ENCODE results near the gene KDM3B.

KDM3B gene

DNA sequence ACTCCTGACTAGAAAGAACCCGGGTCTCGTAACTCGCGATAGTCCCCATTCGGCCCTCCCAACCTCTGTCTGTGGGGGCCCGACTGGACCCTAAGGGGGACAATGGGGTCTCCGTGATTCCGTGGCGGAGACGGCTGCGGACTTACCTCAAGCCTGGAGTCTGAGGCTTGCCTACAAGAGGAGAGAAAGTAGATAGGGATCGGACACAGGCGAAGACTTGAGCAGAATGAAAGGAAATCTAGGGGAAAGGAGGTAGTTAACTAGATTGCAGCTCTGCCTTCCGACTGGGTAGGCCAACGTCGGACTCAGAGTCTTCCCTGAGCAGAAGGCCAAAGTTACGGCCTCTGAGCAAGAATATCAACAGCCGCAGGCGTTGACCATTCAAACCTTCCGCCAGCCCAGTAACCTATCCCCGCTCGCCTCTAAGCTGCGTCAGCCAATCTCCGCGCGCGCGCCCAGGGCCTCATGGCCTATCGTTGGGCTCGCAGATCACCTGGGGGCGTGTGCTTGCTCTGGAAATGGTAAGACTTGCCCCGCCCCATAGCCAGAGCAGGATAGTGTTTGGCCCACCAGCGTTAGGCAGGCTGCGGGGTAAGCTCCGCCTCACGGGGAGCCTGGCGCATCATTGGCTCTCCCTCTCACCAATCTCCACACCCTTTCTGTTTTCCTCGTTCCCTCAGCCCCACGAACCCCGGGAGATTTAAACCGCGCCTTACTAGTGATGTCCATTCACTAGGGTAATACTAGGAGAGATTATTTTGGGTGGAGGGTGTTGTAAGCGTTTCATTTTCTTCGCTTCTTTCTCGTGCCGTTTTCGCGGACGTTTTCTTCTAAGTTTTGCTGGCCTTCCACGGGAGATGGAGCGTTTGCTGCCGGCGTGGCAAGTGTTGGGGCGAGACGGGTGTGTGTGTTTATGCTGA is 20.8 kb upstream of the KDM3B start, which contains the start of gene CDC25C:
CDC25C (minus strand) TSS at position 356 of the 920 bp plus-strand sequence. CDS start 624 bp downstream, outside the sequence.
- peak within 1 kb of the TSS; percentile 86 for H3K27ac ChIP-seq (ENCODE audit: low read length)
- H3K4me1 ChIP-seq (ENCODE audit: insufficient read depth, low read length) = peaks cover 31% of the 10 kb centered on the region
- H3K4me3 ChIP-seq (ENCODE audit: low read depth in 1 of 2, low read length in 2 of 2) = peak within 1 kb of the TSS; percentile 61 to 78
- peak within 1 kb of the TSS; percentile 90 for H3K4me2 ChIP-seq (ENCODE audit: insufficient read depth, low read length)
- H2AFZ ChIP-seq (ENCODE audit: low read depth, low read length) = peak within 1 kb of the TSS; percentile 94
- H3K79me2 ChIP-seq (ENCODE audit: insufficient read depth, low read length) = peaks cover 23% of the 10 kb centered on the region
- no peak for TF ChIP-seq EZH2 (IDR thresholded peaks at IDR 0.05; ENCODE audit: borderline replicate concordance, low read depth, low read length, severe bottlenecking)
- TF ChIP-seq, protein P1, sequence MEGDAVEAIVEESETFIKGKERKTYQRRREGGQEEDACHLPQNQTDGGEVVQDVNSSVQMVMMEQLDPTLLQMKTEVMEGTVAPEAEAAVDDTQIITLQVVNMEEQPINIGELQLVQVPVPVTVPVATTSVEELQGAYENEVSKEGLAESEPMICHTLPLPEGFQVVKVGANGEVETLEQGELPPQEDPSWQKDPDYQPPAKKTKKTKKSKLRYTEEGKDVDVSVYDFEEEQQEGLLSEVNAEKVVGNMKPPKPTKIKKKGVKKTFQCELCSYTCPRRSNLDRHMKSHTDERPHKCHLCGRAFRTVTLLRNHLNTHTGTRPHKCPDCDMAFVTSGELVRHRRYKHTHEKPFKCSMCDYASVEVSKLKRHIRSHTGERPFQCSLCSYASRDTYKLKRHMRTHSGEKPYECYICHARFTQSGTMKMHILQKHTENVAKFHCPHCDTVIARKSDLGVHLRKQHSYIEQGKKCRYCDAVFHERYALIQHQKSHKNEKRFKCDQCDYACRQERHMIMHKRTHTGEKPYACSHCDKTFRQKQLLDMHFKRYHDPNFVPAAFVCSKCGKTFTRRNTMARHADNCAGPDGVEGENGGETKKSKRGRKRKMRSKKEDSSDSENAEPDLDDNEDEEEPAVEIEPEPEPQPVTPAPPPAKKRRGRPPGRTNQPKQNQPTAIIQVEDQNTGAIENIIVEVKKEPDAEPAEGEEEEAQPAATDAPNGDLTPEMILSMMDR (IDR thresholded peaks at IDR 0.05; ENCODE audit: borderline replicate concordance, extremely low read depth, low read length, poor library complexity, severe bottlenecking) = no peak
- DNase-seq (peak; percentile 98), ATAC-seq (ENCODE audit: insufficient read depth, low read depth) (peak; percentile 100)
- peaks cover 11% of the 10 kb centered on the region; the same call in 1 of the 2 replicates for H3K36me3 ChIP-seq (ENCODE audit: insufficient read depth, low read length)
- H3K9me3 ChIP-seq (ENCODE audit: insufficient read depth, low read length, severe bottlenecking) = no peaks in the 10 kb centered on the region
- no peaks in the 10 kb centered on the region for H3K27me3 ChIP-seq (ENCODE audit: insufficient read depth, low read length, poor library complexity)
- peak within 1 kb of the TSS; percentile 68 for H3K9ac ChIP-seq (ENCODE audit: low read depth, low read length)
- H4K20me1 ChIP-seq (ENCODE audit: insufficient read depth, low read length) = no peaks in the 10 kb centered on the region

DNA sequence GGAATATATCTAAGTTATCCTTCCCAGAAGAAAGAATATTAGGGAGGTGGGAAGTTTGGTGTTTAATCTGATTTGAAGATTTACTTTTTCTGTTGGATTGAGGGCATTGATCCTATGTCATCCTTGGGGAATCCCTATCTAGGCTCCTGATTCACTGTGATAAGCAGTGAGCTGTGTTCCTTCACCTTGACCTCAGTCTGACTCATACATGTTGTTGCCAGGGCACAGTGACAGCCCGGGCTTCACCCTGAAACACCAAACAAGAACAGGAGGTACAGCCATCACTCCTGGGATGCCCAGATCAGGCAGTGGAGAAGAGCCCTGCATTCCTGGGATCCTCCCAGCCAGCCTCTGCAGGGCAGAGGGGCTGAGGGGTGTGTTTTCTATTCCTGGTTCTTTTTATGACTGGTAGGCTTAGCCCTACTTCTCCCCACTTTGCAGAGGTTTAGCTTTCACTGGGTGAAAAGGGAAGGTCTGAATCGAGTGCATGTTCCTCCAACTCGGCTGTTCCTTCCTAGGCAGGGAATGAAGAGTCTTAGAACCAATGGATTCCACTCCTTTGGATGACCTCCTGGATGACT is 17.5 kb upstream of the KDM3B start:
- Histone ChIP-seq H3K36me3 (ENCODE audit: insufficient read depth, low read length) (no peaks in the 10 kb centered on the region), H3K9me3 (ENCODE audit: insufficient read depth, low read length, severe bottlenecking) (no peaks in the 10 kb centered on the region), H3K79me2 (ENCODE audit: insufficient read depth, low read length) (peaks cover 34% of the 10 kb centered on the region), H3K27ac (ENCODE audit: low read length) (no peak overlapping the region), H2AFZ (ENCODE audit: low read depth, low read length) (no peak overlapping the region), H3K4me3 (ENCODE audit: low read depth in 1 of 2, low read length in 2 of 2) (no peak overlapping the region), H4K20me1 (ENCODE audit: insufficient read depth, low read length) (no peaks in the 10 kb centered on the region; the same call in 1 of the 2 replicates), H3K9ac (ENCODE audit: low read depth, low read length) (no peak overlapping the region), H3K4me1 (ENCODE audit: insufficient read depth, low read length) (peaks cover 47% of the 10 kb centered on the region), H3K27me3 (ENCODE audit: insufficient read depth, low read length, poor library complexity) (no peaks in the 10 kb centered on the region), H3K4me2 (ENCODE audit: insufficient read depth, low read length) (no peak overlapping the region)
- no peak for TF ChIP-seq EZH2 (IDR thresholded peaks at IDR 0.05; ENCODE audit: borderline replicate concordance, low read depth, low read length, severe bottlenecking)
- TF ChIP-seq, protein P1 (IDR thresholded peaks at IDR 0.05; ENCODE audit: borderline replicate concordance, extremely low read depth, low read length, poor library complexity, severe bottlenecking) = no peak
- ATAC-seq (ENCODE audit: insufficient read depth, low read depth) = no peak
- DNase-seq = no peak

DNA sequence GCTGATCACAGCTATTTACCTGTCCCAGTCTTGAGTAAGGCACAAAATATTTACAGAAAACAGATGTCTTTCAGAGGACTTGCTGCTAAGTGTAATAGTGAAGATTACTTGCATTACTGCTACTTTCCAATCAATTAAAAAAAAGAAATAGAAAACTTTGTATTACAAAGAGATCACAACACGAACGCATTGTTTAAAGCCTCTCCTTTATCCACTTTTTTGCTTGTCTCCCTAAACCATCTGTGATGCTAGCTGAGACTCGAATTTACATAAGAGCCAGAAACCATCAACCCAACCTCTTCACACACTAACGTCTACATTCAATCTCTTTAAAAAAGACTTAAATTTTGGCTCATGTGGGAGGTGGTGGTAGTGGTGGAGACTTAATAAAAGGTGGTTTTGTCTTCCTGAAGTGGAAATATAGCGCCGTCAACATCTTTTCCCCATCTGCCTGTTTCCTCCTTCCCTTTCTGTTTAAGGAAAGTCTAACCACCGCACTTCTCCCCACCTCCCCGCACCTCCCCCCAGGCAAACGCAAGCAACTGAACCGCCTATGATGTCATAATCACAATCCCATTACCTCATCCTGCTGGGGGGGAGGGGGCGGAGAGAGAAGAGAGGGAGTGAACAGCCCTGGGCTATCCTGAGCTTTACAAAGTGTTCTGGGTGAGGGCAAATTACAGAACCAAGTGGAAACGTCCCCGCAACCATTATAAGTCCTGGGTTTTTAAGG is 15.4 kb upstream of the KDM3B start:
- Histone ChIP-seq H3K4me3 (ENCODE audit: low read depth in 1 of 2, low read length in 2 of 2) (peak overlapping the region; percentile 45 to 76), H2AFZ (ENCODE audit: low read depth, low read length) (peak overlapping the region; percentile 98), H3K36me3 (ENCODE audit: insufficient read depth, low read length) (peaks cover 14% of the 10 kb centered on the region), H3K4me2 (ENCODE audit: insufficient read depth, low read length) (peak overlapping the region; percentile 77), H3K4me1 (ENCODE audit: insufficient read depth, low read length) (peaks cover 50% of the 10 kb centered on the region), H3K27me3 (ENCODE audit: insufficient read depth, low read length, poor library complexity) (no peaks in the 10 kb centered on the region), H3K27ac (ENCODE audit: low read length) (peak overlapping the region; percentile 92), H3K9me3 (ENCODE audit: insufficient read depth, low read length, severe bottlenecking) (no peaks in the 10 kb centered on the region), H3K9ac (ENCODE audit: low read depth, low read length) (peak overlapping the region; percentile 76), H3K79me2 (ENCODE audit: insufficient read depth, low read length) (peaks cover 38% of the 10 kb centered on the region), H4K20me1 (ENCODE audit: insufficient read depth, low read length) (no peaks in the 10 kb centered on the region; the same call in 1 of the 2 replicates)
- DNase-seq (no peak), ATAC-seq (ENCODE audit: insufficient read depth, low read depth) (peak; percentile 31)
- TF ChIP-seq, protein P1 (IDR thresholded peaks at IDR 0.05; ENCODE audit: borderline replicate concordance, extremely low read depth, low read length, poor library complexity, severe bottlenecking) = no peak
- TF ChIP-seq EZH2 (IDR thresholded peaks at IDR 0.05; ENCODE audit: borderline replicate concordance, low read depth, low read length, severe bottlenecking) = no peak
